ENCODE data around the gene MC4R.
"Not testable (repeated sequence)": the region's sequence is repeated elsewhere in the genome, so short reads cannot be mapped to it uniquely, and the experiment has no call there.

Gene MC4R

DNA sequence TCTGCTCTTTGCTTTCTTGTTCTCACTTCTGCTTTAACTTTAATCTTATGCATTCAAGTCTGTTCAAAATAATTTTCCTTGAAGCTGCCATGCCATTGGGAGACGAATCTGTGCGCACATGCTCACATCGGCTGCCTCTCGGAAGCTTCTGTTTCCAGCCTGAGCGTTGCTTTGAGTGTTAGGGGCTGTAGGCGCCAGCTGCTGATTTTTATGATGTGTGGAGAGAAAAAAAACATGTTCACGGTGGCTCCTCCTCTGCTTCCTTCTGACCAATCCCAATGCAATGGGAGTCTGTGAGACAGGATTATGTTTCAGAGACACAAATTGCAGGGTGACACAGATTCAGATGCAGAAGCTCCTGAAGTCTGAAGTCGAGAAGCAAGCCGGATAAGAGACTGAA lies at the start of gene MC4R:
Gene MC4R, minus strand, starts transcription at position 180 of the 400 bp plus-strand sequence. CDS start 426 bp downstream, outside the sequence.
- DNase-seq (ENCODE audit: low read depth in 1 of 2, low spot score in 1 of 2): no peak

DNA sequence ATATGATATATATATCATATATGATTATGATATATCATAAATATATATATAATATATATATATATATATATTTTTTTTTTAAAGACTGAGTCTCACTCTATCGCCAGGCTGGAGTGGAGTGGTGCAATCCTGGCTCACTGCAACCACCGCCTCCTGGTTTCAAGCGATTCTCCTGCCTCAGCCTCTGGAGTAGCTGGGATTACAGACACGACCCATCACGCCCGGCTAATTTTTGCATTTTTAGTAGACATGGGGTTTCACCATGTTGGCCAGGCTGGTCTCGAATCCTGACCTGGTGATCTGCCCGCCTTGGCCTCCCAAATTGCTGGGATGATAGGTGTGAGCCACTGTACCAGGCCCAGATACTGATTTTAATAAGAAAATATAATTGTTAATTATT lies 49.7 kb upstream of the MC4R start:
- not testable (repeated sequence) for DNase-seq (ENCODE audit: low read depth in 1 of 2, low spot score in 1 of 2)

DNA sequence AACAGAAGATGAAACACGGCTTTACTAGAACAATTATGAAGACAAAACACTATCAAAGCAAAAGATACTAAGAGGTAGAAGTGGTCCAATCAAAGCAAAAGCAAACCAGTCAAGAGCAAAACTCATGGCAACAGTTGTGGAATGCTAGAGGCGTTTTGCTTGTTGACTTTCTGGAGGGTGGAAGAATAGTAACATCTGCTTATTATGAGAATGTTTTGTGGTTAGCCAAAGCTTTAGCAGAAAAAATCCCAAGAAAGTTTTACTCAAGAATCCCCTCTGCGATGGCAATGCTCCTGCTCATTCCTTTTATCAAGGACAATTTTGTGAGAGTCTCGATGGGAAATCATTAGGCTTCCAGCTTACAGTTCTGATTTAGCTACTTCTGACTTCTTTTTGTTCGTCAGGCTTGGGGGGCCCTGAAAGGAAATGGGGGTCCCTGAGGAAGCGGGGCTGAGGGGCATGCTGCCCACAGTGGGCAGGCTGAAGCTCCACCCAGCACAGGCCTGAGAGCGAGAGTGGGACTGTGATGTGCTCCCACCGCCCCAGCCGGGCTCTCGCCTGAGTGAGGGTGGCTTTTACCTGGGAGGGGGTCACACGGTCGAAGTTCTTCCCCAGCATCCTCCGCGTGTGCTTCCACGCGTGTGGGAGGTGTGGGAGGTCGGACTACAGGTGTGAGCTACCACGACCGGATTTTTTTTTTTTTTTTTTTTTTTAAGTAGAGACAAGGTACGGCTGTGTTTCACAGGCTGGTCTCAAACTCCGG lies 49.0 kb upstream of the MC4R start:
- no peak for DNase-seq (ENCODE audit: low read depth in 1 of 2, low spot score in 1 of 2)

DNA sequence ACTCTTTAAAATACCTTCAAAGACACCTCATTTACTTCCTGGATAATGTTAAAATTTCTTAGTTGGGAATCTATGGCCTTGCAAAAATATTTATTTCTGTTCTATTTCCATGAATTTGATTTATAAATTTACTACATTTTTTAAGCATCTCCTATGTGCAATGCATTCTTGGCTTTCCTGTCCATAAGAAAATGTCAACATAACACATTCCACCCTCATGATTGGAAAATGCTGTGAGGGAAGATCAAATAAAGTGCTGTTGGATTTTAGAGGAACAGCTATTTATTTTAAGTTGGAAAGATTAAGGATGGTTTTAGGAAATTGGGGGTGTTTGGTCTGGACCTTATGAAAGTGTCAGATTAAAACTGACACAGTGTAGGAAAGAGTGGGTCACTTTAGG lies 45.4 kb upstream of the MC4R start:
- no peak for DNase-seq (ENCODE audit: low read depth in 1 of 2, low spot score in 1 of 2)

DNA sequence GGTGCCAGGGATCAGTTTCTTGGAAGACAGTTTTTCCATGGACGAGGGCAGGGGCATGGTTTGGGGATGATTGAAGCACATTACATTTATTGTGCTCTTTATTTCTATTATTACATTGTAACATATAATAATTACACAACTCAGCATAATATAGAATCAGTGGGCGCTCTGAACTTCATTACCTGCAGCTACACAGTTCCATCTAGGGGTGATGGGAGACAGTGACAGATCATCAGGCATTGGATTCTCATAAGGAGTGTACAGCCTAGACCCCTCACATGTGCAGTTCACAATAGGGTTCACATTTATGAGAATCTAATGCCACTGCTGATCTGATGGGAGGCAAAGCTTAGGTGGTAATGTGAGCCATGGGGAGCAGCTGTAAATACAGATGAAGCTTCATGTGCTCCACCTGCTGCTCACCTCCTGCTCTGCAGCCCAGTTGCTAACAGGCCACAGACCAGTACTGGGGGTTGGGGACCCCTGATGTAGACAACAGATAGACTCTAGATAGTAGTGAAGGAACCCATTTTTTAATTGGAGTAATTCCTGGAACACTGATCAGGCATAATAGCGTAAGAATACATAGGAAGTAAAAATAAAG lies 41.5 kb upstream of the MC4R start:
- no peak for DNase-seq (ENCODE audit: low read depth in 1 of 2, low spot score in 1 of 2)

DNA sequence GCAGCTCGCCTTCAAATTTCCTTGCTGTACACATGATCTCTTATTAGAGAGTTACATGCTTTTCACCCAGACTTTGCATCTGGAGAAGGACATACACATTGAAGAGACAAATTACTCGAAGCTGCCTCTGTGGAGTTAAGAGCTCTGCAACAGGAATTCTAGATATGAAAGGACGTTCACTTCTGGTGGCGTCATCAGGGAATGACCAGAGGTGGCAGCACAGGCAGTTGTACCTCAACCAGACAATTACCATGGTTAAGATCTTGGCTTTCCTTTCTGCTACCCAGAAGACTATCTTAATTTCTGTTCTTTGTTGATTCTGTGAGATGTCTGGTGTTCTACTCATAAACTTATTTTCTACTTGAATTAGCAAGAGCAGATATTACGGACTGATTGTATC lies 39.1 kb upstream of the MC4R start:
- DNase-seq (ENCODE audit: low read depth in 1 of 2, low spot score in 1 of 2): no peak

DNA sequence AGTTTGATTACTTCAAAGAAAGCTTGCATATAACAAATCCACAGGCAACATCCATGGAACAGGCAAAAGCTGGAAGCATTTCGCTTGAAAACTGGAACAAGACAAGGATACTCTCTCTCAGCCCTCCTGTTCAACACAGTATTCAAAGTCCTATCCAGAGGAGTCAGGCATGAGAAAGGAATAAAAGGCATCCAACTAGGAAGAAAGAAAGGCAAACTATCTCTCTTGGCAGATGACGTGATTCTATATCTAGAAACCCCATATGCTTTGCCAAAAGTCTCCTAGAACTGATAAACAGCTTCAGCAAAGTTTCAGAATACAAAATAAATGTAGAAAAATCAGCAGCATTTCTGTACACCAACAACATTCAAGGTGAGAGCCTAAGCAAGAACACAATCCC lies 34.1 kb upstream of the MC4R start:
- DNase-seq (ENCODE audit: low read depth in 1 of 2, low spot score in 1 of 2): no peak

DNA sequence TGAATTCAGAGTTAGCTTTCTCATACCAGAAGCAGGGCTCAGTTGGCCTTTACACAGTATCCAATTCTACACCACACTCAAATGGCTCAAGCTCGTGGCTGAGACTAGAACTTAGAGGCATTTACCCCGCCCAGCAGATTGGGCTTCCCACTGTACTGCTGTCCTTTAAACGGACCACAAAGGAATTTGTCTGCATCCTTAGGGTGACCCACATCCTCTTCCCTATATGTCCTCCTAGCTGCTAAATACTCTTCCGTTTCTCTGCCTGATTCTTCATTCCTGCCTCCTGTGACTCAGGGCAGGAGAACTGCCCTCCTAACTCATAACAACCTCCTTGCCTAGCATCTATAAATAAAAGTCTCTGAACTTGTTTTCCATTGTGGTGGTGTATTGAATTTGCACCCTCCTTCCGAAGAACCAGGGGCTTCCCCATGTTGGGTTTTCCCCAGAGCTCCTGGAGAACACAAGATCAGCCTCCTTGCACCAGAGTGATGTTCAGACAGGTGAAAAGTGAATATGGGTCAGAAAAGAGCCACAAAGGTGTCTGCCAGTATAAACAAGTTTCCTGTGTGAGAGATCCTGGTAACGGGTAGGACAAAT lies 32.0 kb upstream of the MC4R start:
- DNase-seq (ENCODE audit: low read depth in 1 of 2, low spot score in 1 of 2): no peak

DNA sequence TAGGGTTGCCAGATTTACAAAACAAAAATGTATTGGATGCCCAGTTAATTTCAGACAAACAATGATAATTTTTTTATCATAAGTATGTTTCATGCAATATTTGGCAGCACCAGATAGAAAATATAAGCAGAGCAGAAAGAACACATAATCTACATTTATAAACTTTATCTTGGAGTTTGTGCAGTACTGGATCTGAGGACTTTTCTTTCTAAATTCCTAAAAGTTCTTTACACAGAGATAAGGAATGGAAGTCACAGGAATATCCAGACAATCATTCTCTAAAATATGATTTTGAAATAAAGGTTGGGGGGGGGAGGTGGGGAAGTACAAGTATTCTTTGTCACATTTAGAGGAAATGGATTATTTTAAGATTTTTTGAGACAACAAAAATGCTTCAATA lies 28.8 kb upstream of the MC4R start:
- DNase-seq (ENCODE audit: low read depth in 1 of 2, low spot score in 1 of 2): no peak

DNA sequence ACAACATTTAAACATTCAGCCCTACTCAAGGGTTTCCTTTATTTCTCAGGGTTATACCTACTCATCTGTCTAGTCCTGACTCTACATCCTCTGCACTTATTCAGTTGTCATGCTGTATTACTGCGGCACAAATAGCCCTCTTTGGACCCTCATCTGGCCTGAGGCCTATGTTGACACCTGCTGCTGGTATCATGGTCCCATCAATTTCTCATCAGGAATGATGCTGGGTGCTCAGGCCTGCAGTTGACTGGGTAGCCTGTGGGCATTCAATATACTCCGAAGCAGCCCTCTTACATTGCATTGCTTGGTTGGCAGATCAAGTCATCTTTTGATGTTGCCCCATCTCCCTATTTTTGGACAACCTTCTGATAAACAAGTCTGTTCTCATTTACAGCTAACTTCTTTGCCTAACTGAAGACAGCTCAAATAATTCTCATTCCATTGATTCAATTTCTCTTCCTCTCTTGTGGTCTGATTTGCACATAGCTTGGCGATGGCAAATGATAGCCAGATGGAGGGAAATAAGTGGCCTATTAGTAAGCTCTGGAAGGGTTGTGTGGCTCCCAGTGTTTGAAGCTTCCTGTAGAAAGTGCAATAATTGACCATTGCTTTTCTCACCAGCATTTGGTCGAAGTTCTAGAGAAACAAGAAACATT lies 19.1 kb upstream of the MC4R start:
- DNase-seq (ENCODE audit: low read depth in 1 of 2, low spot score in 1 of 2): no peak

DNA sequence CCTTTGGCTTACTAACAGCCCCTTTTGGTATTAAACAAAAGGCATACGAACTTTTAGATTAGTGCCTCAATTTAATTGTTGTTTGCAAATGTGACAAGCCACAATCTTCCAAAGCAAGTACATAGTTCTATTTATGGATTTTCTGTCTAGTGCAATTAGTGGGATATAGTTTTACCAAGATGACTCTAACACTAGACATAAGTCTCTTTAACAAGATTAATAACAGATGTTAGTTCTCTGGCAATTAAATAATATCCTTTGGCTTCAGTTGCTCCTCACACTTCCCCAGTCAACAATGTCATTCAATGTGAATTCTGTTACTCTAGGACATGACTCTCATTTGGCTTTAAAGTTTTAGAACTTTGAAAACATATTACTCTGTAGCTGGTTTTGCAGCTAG lies 16.7 kb upstream of the MC4R start:
- DNase-seq (ENCODE audit: low read depth in 1 of 2, low spot score in 1 of 2): no peak

DNA sequence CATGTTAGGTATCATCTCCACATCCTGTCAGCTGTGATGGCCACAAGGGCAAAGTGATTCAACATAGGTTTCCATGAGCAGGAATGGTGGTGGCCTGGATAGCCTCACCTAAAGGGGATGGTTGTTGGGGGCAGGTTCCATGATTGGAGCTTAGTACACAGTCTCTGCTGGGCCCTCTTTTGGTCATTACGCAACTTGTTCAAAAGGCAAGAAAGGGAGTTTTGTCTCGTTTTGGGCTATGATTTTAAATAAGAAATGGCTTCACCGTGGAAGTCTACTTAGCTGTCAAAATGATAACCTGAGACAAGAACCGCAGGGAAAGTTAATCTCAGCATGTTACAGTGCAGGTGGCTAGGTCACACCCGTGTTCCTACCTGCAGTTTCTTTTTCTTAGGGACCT lies 13.1 kb upstream of the MC4R start:
- no peak for DNase-seq (ENCODE audit: low read depth in 1 of 2, low spot score in 1 of 2)

DNA sequence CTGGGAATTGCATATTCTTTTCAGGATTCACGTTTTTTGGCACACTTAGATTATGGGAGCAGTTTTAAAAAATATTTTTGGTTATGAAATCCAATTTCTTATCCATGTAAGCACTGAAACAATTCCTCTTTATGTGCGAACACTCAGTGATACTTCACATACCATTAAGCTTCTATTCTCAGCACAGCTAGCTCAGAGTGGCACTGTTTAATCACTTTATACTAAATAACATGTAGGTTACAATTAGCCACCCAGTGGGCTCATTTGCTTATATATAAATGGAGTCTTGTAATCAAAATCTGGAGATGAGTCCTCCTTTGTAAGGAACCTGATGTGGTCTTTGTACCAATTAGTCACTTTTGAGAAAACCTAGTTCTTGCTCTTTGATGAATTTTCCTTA lies 11.3 kb upstream of the MC4R start:
- DNase-seq (ENCODE audit: low read depth in 1 of 2, low spot score in 1 of 2): no peak

DNA sequence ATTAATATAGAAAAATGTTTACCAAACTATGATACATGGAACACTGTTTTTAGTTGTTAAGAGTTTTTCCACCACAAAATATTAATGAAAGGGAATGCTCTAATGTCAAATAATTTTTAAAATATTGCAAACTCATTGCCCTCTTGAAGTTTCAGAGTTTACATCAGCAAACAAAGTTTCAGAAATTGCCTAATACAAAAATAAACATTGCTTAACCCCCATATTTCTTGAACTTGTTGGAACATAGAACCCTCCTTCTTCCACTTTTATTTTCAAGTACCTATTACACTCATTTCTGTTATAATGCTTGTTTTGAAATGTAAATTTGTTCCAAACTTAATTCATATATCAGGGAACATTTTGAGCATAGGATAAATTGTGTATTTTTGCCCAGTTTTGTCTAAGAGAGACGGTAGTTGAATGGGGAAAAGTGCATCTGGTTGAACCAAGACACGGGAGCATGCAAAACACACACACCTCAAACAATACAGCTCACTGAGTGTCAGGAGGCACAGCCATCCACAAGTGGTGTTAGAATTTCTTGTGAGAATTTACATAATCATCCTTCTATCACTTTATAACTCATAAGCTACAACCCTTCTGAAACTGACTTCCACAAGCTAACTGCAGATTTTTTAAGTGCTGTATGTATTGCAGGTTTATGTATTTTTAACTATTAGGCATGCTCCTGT lies 5.3 kb upstream of the MC4R start:
- no peak for DNase-seq (ENCODE audit: low read depth in 1 of 2, low spot score in 1 of 2)

DNA sequence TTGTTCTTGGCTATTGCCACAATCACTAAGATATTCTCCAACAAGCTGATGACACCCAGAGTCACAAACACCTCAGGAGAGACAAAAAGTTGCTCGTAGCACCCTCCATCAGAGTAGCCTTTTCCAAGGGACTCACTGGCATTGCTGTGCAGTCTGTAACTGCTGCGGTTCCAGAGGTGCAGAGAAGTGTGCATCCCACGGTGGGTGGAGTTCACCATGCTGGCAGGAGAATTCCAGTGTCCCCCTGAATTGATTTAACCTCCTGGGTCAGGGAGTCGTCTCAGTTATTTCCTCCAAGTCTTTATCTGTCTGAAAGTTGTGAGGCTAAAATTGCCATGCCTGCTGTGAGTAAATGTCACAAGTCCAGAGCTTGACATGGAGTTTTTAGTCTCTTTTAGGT lies 443 bp downstream of the MC4R start:
- no peak for DNase-seq (ENCODE audit: low read depth in 1 of 2, low spot score in 1 of 2)

DNA sequence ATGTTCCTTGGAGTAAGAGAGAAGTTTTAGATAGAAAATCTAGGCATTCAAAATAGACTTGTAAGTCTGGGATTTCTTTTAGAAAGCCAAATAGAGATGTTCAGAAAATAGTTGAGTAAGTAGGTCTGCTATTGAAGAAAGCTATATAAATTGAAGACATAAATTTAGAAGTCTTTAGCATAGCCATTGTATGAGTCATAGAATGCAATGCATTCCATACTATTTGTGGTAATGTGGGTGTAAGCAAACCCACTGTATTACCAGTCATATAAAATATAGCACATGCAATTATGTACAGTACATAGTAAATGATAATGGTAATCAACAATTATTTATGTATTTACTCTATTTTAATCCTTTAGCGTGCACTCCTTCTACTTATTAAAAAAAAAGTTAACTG lies 14.1 kb downstream of the MC4R start:
- DNase-seq (ENCODE audit: low read depth in 1 of 2, low spot score in 1 of 2): no peak

DNA sequence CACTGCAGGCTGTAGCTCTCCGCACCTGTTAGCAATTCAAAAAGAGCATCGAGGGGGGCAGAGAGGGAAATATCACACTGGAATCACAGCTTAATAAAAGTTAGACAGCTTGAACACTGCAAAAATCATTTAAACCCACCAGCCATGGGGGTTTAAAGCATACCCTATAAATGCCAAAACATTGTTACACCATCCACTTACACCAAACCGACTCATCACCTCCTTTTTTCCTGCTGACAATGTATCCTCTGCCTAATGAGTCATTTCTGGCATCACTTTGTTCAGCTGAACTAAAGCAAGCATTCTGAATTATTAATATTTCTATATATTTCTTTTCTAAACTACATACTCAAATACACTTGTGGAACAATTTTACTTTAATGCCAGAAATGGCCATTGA lies 21.6 kb downstream of the MC4R start:
- DNase-seq (ENCODE audit: low read depth in 1 of 2, low spot score in 1 of 2): no peak

DNA sequence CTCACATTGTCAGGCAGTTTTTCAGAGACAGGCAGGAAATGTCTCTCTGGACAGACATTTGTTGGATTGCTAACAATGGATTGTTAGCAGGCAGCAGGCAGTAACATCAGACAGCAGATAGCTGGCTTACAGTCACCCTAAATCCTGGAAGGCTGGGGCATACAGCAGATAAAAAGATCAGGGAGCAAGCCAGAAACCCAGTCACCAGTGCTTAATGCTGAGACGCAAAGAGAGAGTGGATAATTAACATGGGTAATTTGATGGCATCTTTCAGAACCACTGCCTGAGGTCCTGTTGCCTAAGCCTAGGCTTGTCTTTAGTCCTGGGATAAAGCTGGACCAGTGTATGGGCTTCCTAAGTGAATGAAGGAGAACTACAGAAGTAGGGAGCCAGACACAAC lies 22.4 kb downstream of the MC4R start:
- DNase-seq (ENCODE audit: low read depth in 1 of 2, low spot score in 1 of 2): no peak

DNA sequence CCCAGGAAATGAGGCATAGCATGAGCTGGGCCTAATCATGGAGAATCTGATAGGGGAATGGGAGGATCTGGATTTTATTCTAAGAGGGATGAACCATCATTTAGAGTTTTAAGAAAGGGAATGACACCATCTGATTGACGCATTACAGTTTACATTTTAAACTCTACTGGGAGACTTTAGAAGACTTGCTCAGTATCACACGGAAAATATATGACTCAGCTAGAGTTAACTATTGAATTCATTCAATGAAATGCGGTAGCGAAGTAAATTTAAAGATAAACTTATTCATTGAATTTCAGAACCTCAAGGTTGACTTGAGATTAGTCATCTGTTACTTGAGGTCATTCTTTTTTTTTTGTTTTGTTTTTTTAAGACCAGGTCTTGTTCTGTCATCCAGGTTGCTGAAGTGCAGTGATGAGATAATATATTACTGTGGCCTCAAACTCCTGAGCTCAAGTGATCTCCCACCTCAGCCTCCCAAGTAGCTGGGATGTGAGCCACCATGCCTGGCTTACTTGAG lies 25.0 kb downstream of the MC4R start:
- no peak for DNase-seq (ENCODE audit: low read depth in 1 of 2, low spot score in 1 of 2)

DNA sequence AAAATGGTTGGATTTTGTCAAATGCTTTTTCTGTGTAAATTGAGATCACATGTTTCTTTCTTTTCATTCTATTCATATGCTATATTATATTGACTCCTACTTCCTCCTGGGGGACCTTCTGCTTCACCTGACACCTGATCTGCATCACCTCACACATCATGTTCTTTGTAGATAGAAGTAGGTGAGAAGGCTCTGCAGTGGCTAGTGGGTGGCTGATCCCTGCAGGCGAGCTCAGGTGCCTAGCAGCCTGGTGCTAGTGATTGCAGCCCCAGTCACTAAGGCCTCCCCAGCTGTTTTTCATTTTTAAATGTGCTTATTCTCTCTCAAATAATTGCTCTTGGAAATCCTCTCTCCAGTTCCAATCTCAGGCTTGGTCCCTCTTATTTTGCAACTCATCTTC lies 33.6 kb downstream of the MC4R start:
- no peak for DNase-seq (ENCODE audit: low read depth in 1 of 2, low spot score in 1 of 2)

DNA sequence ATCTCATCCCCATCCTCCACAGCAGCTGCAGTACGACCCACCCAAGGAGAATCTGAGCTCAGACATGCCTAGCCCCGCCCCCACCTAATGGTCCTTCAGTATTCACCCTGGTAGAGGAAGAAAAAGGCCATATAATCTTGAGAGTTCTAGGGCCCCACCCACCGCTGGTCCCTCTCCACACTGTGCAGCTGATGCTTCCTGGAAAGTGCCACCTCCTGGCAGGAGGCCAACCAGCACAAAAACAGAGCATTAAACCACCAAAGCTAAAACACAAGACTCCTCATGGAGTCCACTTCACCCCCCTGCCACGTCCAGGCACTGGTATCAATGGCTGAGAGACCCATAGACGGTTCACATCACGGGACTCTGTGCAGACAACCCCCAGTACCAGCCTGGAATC lies 40.7 kb downstream of the MC4R start:
- DNase-seq (ENCODE audit: low read depth in 1 of 2, low spot score in 1 of 2): no peak

All from activated CD4-positive, alpha-beta T cell treated with anti-CD3 and anti-CD28 coated beads, Interleukin-2, amount 50 U/mL, for 24 hours (primary cell).